ENCODE measurements around the gene PRG2.

Gene PRG2

GRCh38 chr11:57391539-57391938, 1.1 kb upstream of the PRG2 start:
- Histone ChIP-seq H3K79me2 (ENCODE audit: insufficient read depth, low read length) (no peaks in the 10 kb centered on the region), H2AFZ (ENCODE audit: low read depth, low read length, severe bottlenecking) (no peak overlapping the region), H3K27me3 (ENCODE audit: low read length) (no peaks in the 10 kb centered on the region), H3K4me2 (ENCODE audit: low read depth, low read length, poor library complexity, severe bottlenecking) (no peak overlapping the region), H4K20me1 (ENCODE audit: low read depth, low read length) (no peaks in the 10 kb centered on the region), H3K9me2 (replicated peaks; ENCODE audit: insufficient read depth, low read length) (no peaks in the 10 kb centered on the region), H3K9ac (ENCODE audit: low read length) (no peak overlapping the region), H3F3A (ENCODE audit: insufficient read depth) (no peaks in the 10 kb centered on the region), H3K9me3 (ENCODE audit: insufficient read depth, low read length) (no peaks in the 10 kb centered on the region), H3K27ac (ENCODE audit: low read depth, low read length) (no peak overlapping the region), H3K36me3 (ENCODE audit: low read length) (no peaks in the 10 kb centered on the region), H3K4me3 (ENCODE audit: insufficient read depth, low read length, poor library complexity, severe bottlenecking) (no peak overlapping the region)
- TF ChIP-seq CTCF (IDR thresholded peaks at IDR 0.05; ENCODE audit: insufficient read depth, low read length, poor library complexity, severe bottlenecking) (no peak), EZH2phosphoT487 (conservative IDR thresholded peaks at IDR 0.05; ENCODE audit: low read length) (no peak)

GRCh38 chr11:57391111-57391510, 661 bp upstream of the PRG2 start:
- Histone ChIP-seq H3K27me3 (ENCODE audit: low read length) (no peaks in the 10 kb centered on the region), H4K20me1 (ENCODE audit: low read depth, low read length) (no peaks in the 10 kb centered on the region), H3K4me2 (ENCODE audit: low read depth, low read length, poor library complexity, severe bottlenecking) (no peak overlapping the region), H3K36me3 (ENCODE audit: low read length) (no peaks in the 10 kb centered on the region), H3K9me3 (ENCODE audit: insufficient read depth, low read length) (no peaks in the 10 kb centered on the region), H2AFZ (ENCODE audit: low read depth, low read length, severe bottlenecking) (no peak overlapping the region), H3F3A (ENCODE audit: insufficient read depth) (no peaks in the 10 kb centered on the region), H3K27ac (ENCODE audit: low read depth, low read length) (no peak overlapping the region), H3K4me3 (ENCODE audit: insufficient read depth, low read length, poor library complexity, severe bottlenecking) (no peak overlapping the region), H3K9me2 (replicated peaks; ENCODE audit: insufficient read depth, low read length) (no peaks in the 10 kb centered on the region), H3K79me2 (ENCODE audit: insufficient read depth, low read length) (no peaks in the 10 kb centered on the region), H3K9ac (ENCODE audit: low read length) (no peak overlapping the region)
- TF ChIP-seq CTCF (IDR thresholded peaks at IDR 0.05; ENCODE audit: insufficient read depth, low read length, poor library complexity, severe bottlenecking) (no peak), EZH2phosphoT487 (conservative IDR thresholded peaks at IDR 0.05; ENCODE audit: low read length) (no peak)

- no peak overlapping the region for H3K9ac ChIP-seq (ENCODE audit: low read length)
- no peaks in the 10 kb centered on the region for H3K79me2 ChIP-seq (ENCODE audit: insufficient read depth, low read length)
- H3K9me2 ChIP-seq (replicated peaks; ENCODE audit: insufficient read depth, low read length), result no peaks in the 10 kb centered on the region
- no peaks in the 10 kb centered on the region for H3K36me3 ChIP-seq (ENCODE audit: low read length)
- H2AFZ ChIP-seq (ENCODE audit: low read depth, low read length, severe bottlenecking), result no peak overlapping the region
- no peak overlapping the region for H3K27ac ChIP-seq (ENCODE audit: low read depth, low read length)
- H3K9me3 ChIP-seq (ENCODE audit: insufficient read depth, low read length), result no peaks in the 10 kb centered on the region
- H3K4me3 ChIP-seq (ENCODE audit: insufficient read depth, low read length, poor library complexity, severe bottlenecking), result no peak overlapping the region
- no peaks in the 10 kb centered on the region for H3K27me3 ChIP-seq (ENCODE audit: low read length)
- H4K20me1 ChIP-seq (ENCODE audit: low read depth, low read length), result no peaks in the 10 kb centered on the region
- TF ChIP-seq EZH2phosphoT487 (conservative IDR thresholded peaks at IDR 0.05; ENCODE audit: low read length) (no peak), CTCF (IDR thresholded peaks at IDR 0.05; ENCODE audit: insufficient read depth, low read length, poor library complexity, severe bottlenecking) (no peak)
- H3F3A ChIP-seq (ENCODE audit: insufficient read depth), result no peaks in the 10 kb centered on the region
- H3K4me2 ChIP-seq (ENCODE audit: low read depth, low read length, poor library complexity, severe bottlenecking), result no peak overlapping the region
Observed at GRCh38 chr11:57387289-57388030, 3.0 kb downstream of the PRG2 start.
